ENCODE data around the gene RNF180.
A peak's percentile ranks its signal among the peaks of the same experiment; 100 is the strongest.
"Not testable (repeated sequence)": the region's sequence is repeated elsewhere in the genome, so short reads cannot be mapped to it uniquely, and the experiment has no call there.

The RNF180 gene

GRCh38 chr5:64221911-64222310 is 56.3 kb downstream of the RNF180 start:
- Histone ChIP-seq H4K20me1 (ENCODE audit: insufficient read depth, low read length) (no peaks in the 10 kb centered on the region), H3K36me3 (replicated peaks; ENCODE audit: low read depth, low read length) (no peaks in the 10 kb centered on the region), H3K9ac (ENCODE audit: low read length) (no peak overlapping the region), H3K4me3 (ENCODE audit: low read length) (no peak overlapping the region), H3K9me3 (ENCODE audit: insufficient read depth, low read length) (no peaks in the 10 kb centered on the region), H3K79me2 (ENCODE audit: low read length) (no peaks in the 10 kb centered on the region), H2AFZ (ENCODE audit: low read depth, low read length) (no peak overlapping the region), H3K4me2 (ENCODE audit: low read length) (no peak overlapping the region), H3K27ac (ENCODE audit: low read length) (no peak overlapping the region), H3K4me1 (ENCODE audit: low read length) (no peaks in the 10 kb centered on the region), H3K27me3 (ENCODE audit: low read depth, low read length) (no peaks in the 10 kb centered on the region)
- TF ChIP-seq EZH2phosphoT487 (IDR thresholded peaks at IDR 0.05; ENCODE audit: low read depth), result no peak
- no peak for TF ChIP-seq CTCF (IDR thresholded peaks at IDR 0.05; ENCODE audit: low read depth, low read length)

- H3K4me2 ChIP-seq (ENCODE audit: low read length); H3K27me3 ChIP-seq (ENCODE audit: low read depth, low read length); H3K27ac ChIP-seq (ENCODE audit: low read length); H3K4me1 ChIP-seq (ENCODE audit: low read length); H3K79me2 ChIP-seq (ENCODE audit: low read length); H4K20me1 ChIP-seq (ENCODE audit: insufficient read depth, low read length); H2AFZ ChIP-seq (ENCODE audit: low read depth, low read length); H3K9me3 ChIP-seq (ENCODE audit: insufficient read depth, low read length); H3K9ac ChIP-seq (ENCODE audit: low read length); H3K4me3 ChIP-seq (ENCODE audit: low read length); H3K36me3 ChIP-seq (replicated peaks; ENCODE audit: low read depth, low read length): not testable (repeated sequence)
These were observed 59.8 kb downstream of the RNF180 start for GRCh38 chr5:64225286-64225981.

- not testable (repeated sequence) for H3K4me1 ChIP-seq (ENCODE audit: low read length); H3K36me3 ChIP-seq (replicated peaks; ENCODE audit: low read depth, low read length); H3K4me2 ChIP-seq (ENCODE audit: low read length); H4K20me1 ChIP-seq (ENCODE audit: insufficient read depth, low read length); H3K4me3 ChIP-seq (ENCODE audit: low read length); H3K27me3 ChIP-seq (ENCODE audit: low read depth, low read length); H3K79me2 ChIP-seq (ENCODE audit: low read length); H3K9me3 ChIP-seq (ENCODE audit: insufficient read depth, low read length); H2AFZ ChIP-seq (ENCODE audit: low read depth, low read length); H3K9ac ChIP-seq (ENCODE audit: low read length); H3K27ac ChIP-seq (ENCODE audit: low read length)
These were observed 61.5 kb downstream of the RNF180 start for GRCh38 chr5:64227131-64227537.

- peak; percentile 61 for TF ChIP-seq CTCF (IDR thresholded peaks at IDR 0.05; ENCODE audit: low read depth, low read length)
- no peak for TF ChIP-seq EZH2phosphoT487 (IDR thresholded peaks at IDR 0.05; ENCODE audit: low read depth)
These were observed 63.6 kb downstream of the RNF180 start for GRCh38 chr5:64229163-64229774.

GRCh38 chr5:64260756-64261155 is 95.1 kb downstream of the RNF180 start:
- H3K36me3 ChIP-seq (replicated peaks; ENCODE audit: low read depth, low read length), result no peaks in the 10 kb centered on the region
- H3K79me2 ChIP-seq (ENCODE audit: low read length), result no peaks in the 10 kb centered on the region
- no peaks in the 10 kb centered on the region for H3K27me3 ChIP-seq (ENCODE audit: low read depth, low read length)
- H3K4me3 ChIP-seq (ENCODE audit: low read length), result no peak overlapping the region
- no peak overlapping the region for H3K27ac ChIP-seq (ENCODE audit: low read length)
- no peaks in the 10 kb centered on the region for H3K9me3 ChIP-seq (ENCODE audit: insufficient read depth, low read length)
- no peak overlapping the region for H3K9ac ChIP-seq (ENCODE audit: low read length)
- no peak overlapping the region for H2AFZ ChIP-seq (ENCODE audit: low read depth, low read length)
- no peak overlapping the region for H3K4me2 ChIP-seq (ENCODE audit: low read length)
- no peak for TF ChIP-seq EZH2phosphoT487 (IDR thresholded peaks at IDR 0.05; ENCODE audit: low read depth)
- no peak for TF ChIP-seq CTCF (IDR thresholded peaks at IDR 0.05; ENCODE audit: low read depth, low read length)
- H4K20me1 ChIP-seq (ENCODE audit: insufficient read depth, low read length), result no peaks in the 10 kb centered on the region
- H3K4me1 ChIP-seq (ENCODE audit: low read length), result no peaks in the 10 kb centered on the region

More at GRCh38 chr5:64229163-64229774, 63.6 kb downstream of the RNF180 start:
- Histone ChIP-seq H3K9ac (ENCODE audit: low read length) (no peak overlapping the region), H2AFZ (ENCODE audit: low read depth, low read length) (no peak overlapping the region), H3K79me2 (ENCODE audit: low read length) (no peaks in the 10 kb centered on the region), H3K9me3 (ENCODE audit: insufficient read depth, low read length) (no peaks in the 10 kb centered on the region), H3K36me3 (replicated peaks; ENCODE audit: low read depth, low read length) (no peaks in the 10 kb centered on the region), H3K27me3 (ENCODE audit: low read depth, low read length) (no peaks in the 10 kb centered on the region), H4K20me1 (ENCODE audit: insufficient read depth, low read length) (no peaks in the 10 kb centered on the region), H3K27ac (ENCODE audit: low read length) (no peak overlapping the region), H3K4me1 (ENCODE audit: low read length) (no peaks in the 10 kb centered on the region), H3K4me2 (ENCODE audit: low read length) (no peak overlapping the region), H3K4me3 (ENCODE audit: low read length) (no peak overlapping the region)
